ENCODE results near the gene HS6ST3. TPM values are rescaled to one million over a fixed set of nuclear protein-coding genes. Genes with fewer than 3 reads are reported as not detected.

The HS6ST3 gene
- total RNA-seq, 1 donor from 2014 or later = 0.26 TPM

GRCh38 chr13:96734499-96734898 lies 644.6 kb downstream of the HS6ST3 start:
- TF ChIP-seq CTCF (conservative IDR thresholded peaks at IDR 0.05) = no peak
- H3K27ac Mint-ChIP-seq (ENCODE audit: unreplicated experiment) = no peak overlapping the region
- H3K27me3 Mint-ChIP-seq (ENCODE audit: low read depth) = no peaks in the 10 kb centered on the region
- no peak for DNase-seq (ENCODE audit: low read depth, low spot score)
- peaks cover 4% of the 10 kb centered on the region for H3K9me3 Mint-ChIP-seq
- H3K4me3 Mint-ChIP-seq = no peak overlapping the region
- no peaks in the 10 kb centered on the region for H3K4me1 Mint-ChIP-seq
- H3K36me3 Mint-ChIP-seq (ENCODE audit: low read depth) = no peaks in the 10 kb centered on the region

GRCh38 chr13:96741779-96742178 lies 651.9 kb downstream of the HS6ST3 start:
- H3K27ac Mint-ChIP-seq (ENCODE audit: unreplicated experiment) = no peak overlapping the region
- no peaks in the 10 kb centered on the region for H3K9me3 Mint-ChIP-seq
- H3K4me3 Mint-ChIP-seq = no peak overlapping the region
- no peaks in the 10 kb centered on the region for H3K36me3 Mint-ChIP-seq (ENCODE audit: low read depth)
- no peaks in the 10 kb centered on the region for H3K27me3 Mint-ChIP-seq (ENCODE audit: low read depth)
- H3K4me1 Mint-ChIP-seq = peaks cover 29% of the 10 kb centered on the region
- no peak for TF ChIP-seq CTCF (conservative IDR thresholded peaks at IDR 0.05)
- DNase-seq (ENCODE audit: low read depth, low spot score) = no peak

- Mint-ChIP-seq H3K4me3 (no peak overlapping the region), H3K9me3 (no peaks in the 10 kb centered on the region), H3K4me1 (peaks cover 29% of the 10 kb centered on the region), H3K27ac (ENCODE audit: unreplicated experiment) (peak overlapping the region; percentile 40), H3K36me3 (ENCODE audit: low read depth) (no peaks in the 10 kb centered on the region), H3K27me3 (ENCODE audit: low read depth) (no peaks in the 10 kb centered on the region)
- no peak for DNase-seq (ENCODE audit: low read depth, low spot score)
- TF ChIP-seq CTCF (conservative IDR thresholded peaks at IDR 0.05) = no peak
These were observed 653.6 kb downstream of the HS6ST3 start for GRCh38 chr13:96743296-96744089.

- Mint-ChIP-seq H3K4me1 (peaks cover 29% of the 10 kb centered on the region), H3K27me3 (ENCODE audit: low read depth) (no peaks in the 10 kb centered on the region), H3K27ac (ENCODE audit: unreplicated experiment) (no peak overlapping the region), H3K9me3 (no peaks in the 10 kb centered on the region), H3K36me3 (ENCODE audit: low read depth) (no peaks in the 10 kb centered on the region), H3K4me3 (no peak overlapping the region)
- DNase-seq (ENCODE audit: low read depth, low spot score) = no peak
- no peak for TF ChIP-seq CTCF (conservative IDR thresholded peaks at IDR 0.05)
These were observed 654.7 kb downstream of the HS6ST3 start for GRCh38 chr13:96744367-96745331.

GRCh38 chr13:96746886-96747285 lies 657.0 kb downstream of the HS6ST3 start:
- no peaks in the 10 kb centered on the region for H3K27me3 Mint-ChIP-seq (ENCODE audit: low read depth)
- H3K36me3 Mint-ChIP-seq (ENCODE audit: low read depth) = no peaks in the 10 kb centered on the region
- H3K9me3 Mint-ChIP-seq = no peaks in the 10 kb centered on the region
- no peak overlapping the region for H3K4me3 Mint-ChIP-seq
- H3K4me1 Mint-ChIP-seq = peaks cover 14% of the 10 kb centered on the region
- H3K27ac Mint-ChIP-seq (ENCODE audit: unreplicated experiment) = no peak overlapping the region
- DNase-seq (ENCODE audit: low read depth, low spot score) = no peak
- no peak for TF ChIP-seq CTCF (conservative IDR thresholded peaks at IDR 0.05)
